ENCODE results near the gene C8G. TPM values are rescaled to one million over a fixed set of nuclear protein-coding genes. Genes with fewer than 3 reads are reported as not detected.
A peak's percentile ranks its signal among the peaks of the same experiment; 100 is the strongest.

Gene C8G
- total RNA-seq, 4 donors from 2014 or later: 24.9 to 148 (median 66.2) TPM; not detected in 1

DNA sequence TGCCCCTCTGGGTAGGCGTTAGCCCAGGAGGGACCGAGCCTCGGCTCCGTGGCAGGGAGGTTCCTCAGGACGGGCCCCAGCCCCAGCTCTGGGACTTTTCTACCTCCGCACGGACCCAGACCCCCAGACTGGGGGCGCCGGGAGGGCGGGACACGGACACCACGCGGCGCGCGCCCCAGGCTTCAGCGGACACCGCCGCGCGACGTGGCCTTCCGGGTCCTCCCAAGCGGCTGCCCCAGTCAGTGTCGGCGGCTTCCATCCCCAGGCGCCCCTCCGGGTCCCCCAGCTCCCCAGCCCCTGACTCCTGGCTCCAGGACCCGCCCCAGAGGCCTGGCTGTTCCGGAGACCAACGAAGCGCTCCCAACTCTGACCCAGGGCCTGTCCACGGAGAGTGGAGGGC lies 40.8 kb downstream of the C8G start:
- no peaks in the 10 kb centered on the region for H3K36me3 ChIP-seq
- H3K4me3 ChIP-seq: no peak overlapping the region
- TF ChIP-seq, protein P1, sequence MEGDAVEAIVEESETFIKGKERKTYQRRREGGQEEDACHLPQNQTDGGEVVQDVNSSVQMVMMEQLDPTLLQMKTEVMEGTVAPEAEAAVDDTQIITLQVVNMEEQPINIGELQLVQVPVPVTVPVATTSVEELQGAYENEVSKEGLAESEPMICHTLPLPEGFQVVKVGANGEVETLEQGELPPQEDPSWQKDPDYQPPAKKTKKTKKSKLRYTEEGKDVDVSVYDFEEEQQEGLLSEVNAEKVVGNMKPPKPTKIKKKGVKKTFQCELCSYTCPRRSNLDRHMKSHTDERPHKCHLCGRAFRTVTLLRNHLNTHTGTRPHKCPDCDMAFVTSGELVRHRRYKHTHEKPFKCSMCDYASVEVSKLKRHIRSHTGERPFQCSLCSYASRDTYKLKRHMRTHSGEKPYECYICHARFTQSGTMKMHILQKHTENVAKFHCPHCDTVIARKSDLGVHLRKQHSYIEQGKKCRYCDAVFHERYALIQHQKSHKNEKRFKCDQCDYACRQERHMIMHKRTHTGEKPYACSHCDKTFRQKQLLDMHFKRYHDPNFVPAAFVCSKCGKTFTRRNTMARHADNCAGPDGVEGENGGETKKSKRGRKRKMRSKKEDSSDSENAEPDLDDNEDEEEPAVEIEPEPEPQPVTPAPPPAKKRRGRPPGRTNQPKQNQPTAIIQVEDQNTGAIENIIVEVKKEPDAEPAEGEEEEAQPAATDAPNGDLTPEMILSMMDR (IDR thresholded peaks at IDR 0.05): no peak
- TF ChIP-seq POLR2A (IDR thresholded peaks at IDR 0.05): no peak
- no peaks in the 10 kb centered on the region for H3K9me3 ChIP-seq
- no peak for DNase-seq
- peaks cover 0 to 18% of the 10 kb centered on the region in 2 donors for H3K27me3 ChIP-seq
- peaks cover 0 to 11% (median 0%) of the 10 kb centered on the region in 4 donors for H3K4me1 ChIP-seq
- H3K27ac ChIP-seq: no peak overlapping the region

DNA sequence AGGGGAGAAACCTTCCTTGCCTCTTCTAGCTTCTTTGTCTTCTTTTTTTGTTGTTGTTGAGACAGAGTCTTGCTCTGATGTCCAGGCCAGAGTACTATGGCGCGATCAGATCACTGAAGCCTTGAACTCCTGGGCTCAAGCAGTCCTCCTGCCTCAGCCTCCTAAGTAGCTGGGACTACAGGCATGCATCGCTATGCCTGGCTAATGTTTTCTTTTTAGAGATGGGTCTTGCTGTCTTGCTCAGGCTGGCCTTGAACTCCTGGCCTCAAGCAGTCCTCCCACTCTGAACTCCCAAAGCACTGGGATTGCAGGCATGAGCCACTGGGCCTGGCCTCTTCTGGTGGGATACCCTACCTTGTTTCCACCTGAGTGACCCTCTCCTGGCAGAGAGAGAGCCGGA lies 43.8 kb downstream of the C8G start:
- no peak for DNase-seq
- Histone ChIP-seq H3K4me3 (no peak overlapping the region), H3K9me3 (no peaks in the 10 kb centered on the region), H3K27me3 (peaks cover 0 to 18% of the 10 kb centered on the region in 2 donors), H3K4me1 (peaks cover 0 to 23% (median 7%) of the 10 kb centered on the region in 4 donors), H3K36me3 (peaks cover 0 to 2% (median 0%) of the 10 kb centered on the region in 3 donors), H3K27ac (no peak overlapping the region)
- TF ChIP-seq POLR2A (IDR thresholded peaks at IDR 0.05): no peak
- TF ChIP-seq, protein P1 (IDR thresholded peaks at IDR 0.05): no peak

DNA sequence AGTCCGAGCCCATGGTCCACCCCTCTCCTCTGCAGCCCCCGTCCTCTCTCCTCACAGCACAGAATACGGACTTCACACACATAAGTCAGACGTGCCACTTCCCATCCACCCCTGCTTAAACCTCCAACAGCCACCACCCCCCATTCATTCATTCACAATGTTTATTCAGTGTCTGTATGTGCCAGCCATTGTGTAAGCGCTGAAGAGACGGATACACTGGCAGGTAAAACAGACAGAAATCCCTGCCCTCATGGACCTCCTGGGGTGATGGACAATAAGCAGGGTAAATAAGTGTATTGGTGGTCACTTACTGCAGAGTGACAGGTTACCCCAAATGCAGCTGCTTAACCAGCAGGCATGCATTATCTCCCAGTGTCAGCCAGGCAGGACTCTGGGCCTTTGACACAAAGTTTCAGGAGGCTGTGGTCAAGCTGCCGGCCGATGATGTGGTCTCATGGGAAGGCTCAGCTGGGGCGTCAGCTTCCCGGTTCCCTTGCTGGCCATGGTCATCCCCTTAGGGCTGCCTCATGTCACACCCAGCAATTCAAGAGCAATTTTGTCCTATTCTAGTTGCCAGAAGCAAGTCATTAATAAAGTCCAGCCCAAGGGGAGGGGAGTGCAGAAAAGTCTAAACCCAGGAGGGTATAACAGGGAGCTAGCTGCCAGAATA lies 45.3 kb downstream of the C8G start:
- H3K36me3 ChIP-seq: peaks cover 0 to 7% (median 0%) of the 10 kb centered on the region in 3 donors
- no peaks in the 10 kb centered on the region for H3K9me3 ChIP-seq
- no peak overlapping the region for H3K4me3 ChIP-seq
- TF ChIP-seq, protein P1 (IDR thresholded peaks at IDR 0.05): no peak
- no peak for TF ChIP-seq POLR2A (IDR thresholded peaks at IDR 0.05)
- no peak for DNase-seq
- H3K27ac ChIP-seq: no peak overlapping the region
- H3K4me1 ChIP-seq: peaks cover 0 to 30% (median 7%) of the 10 kb centered on the region in 4 donors
- H3K27me3 ChIP-seq: peaks cover 0 to 7% of the 10 kb centered on the region in 2 donors

DNA sequence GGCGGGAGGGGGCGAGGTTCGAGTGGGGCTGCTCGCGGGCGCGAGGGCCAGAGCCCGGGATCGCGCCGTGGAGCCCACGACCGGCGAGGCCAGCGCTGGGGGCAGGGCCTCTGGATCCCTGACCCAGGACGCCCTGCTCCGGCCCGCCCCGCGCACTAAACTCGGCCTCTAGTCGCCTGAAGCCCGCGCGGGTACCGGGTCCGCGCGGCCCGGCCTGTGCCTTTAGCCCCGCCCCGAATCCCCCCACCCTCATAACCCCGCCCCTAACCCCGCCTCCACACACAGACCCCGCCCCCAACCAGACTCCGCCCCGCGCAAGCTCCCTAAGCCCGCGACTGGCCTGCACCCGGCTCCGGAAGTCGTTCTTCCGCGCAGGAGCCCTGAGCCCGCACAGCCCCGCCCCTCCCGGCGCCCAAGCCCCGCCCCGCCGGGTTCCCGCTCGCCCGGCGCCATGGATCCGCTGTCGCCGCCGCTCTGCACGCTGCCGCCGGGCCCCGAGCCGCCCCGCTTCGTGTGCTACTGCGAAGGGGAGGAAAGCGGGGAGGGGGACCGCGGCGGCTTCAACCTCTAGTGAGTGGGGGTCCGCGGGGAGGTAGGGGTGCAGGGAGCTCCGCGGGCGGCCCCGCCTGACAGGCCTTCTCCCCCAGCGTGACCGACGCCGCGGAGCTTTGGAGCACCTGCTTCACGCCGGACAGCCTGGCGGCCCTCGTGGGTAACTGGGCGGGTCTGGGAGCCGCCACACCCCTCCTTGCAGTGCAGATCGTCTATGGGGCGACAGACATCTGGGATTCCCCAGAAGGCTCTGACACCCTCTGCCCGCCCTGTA lies 47.2 kb downstream of the C8G start, which contains the start of gene PAXX:
Gene PAXX, plus strand, starts transcription at position 430 of the 826 bp plus-strand sequence. Its CDS starts 22 bp downstream, at position 452.
- H3K27me3 ChIP-seq: no peaks in the 10 kb centered on the region
- peak; percentile 13 to 24 for TF ChIP-seq POLR2A (IDR thresholded peaks at IDR 0.05)
- TF ChIP-seq, protein P1 (IDR thresholded peaks at IDR 0.05): peak in 1 of 6 experiments; percentile 8
- peaks cover 0 to 7% (median 0%) of the 10 kb centered on the region in 3 donors for H3K36me3 ChIP-seq
- peak within 1 kb of the TSS; percentile 82 to 99 (median 91) for H3K27ac ChIP-seq
- peak; percentile 91 to 97 (median 96) for DNase-seq
- H3K4me1 ChIP-seq: peaks cover 3 to 45% (median 22%) of the 10 kb centered on the region in 4 donors
- H3K9me3 ChIP-seq: no peaks in the 10 kb centered on the region
- H3K4me3 ChIP-seq: peak within 1 kb of the TSS; percentile 67 to 88 (median 80)

DNA sequence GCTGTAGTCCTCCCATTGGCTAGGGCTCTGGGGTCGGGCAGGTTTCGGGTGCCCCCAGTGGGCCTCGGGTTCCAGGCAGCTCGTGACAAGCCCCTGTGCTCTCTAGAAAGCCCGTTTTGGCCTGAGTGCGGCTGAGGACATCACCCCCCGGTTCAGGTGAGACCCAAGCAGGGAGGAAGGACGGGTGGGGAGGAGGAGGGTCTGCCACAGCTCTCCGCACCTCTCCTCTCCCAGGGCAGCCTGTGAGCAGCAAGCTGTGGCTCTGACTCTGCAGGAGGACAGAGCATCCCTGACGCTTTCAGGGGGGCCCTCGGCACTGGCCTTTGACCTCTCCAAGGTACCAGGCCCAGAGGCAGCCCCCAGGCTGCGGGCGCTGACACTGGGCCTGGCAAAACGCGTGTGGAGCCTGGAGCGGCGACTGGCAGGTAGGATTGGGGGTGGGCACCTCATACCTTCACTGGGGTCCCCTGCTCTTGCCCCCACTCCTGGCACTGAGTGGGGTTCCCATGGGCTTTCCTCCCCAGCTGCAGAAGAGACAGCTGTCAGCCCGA lies 47.9 kb downstream of the C8G start:
- no peaks in the 10 kb centered on the region for H3K27me3 ChIP-seq
- H3K4me1 ChIP-seq: peaks cover 3 to 50% (median 28%) of the 10 kb centered on the region in 4 donors
- no peak for DNase-seq
- H3K36me3 ChIP-seq: peaks cover 0 to 7% (median 0%) of the 10 kb centered on the region in 3 donors
- H3K4me3 ChIP-seq: peak overlapping the region; percentile 67 to 88 (median 80)
- TF ChIP-seq, protein P1 (IDR thresholded peaks at IDR 0.05): no peak
- no peak for TF ChIP-seq POLR2A (IDR thresholded peaks at IDR 0.05)
- peak overlapping the region; percentile 82 to 99 (median 91) for H3K27ac ChIP-seq
- no peaks in the 10 kb centered on the region for H3K9me3 ChIP-seq
